Hepatocyte (in vitro differentiated cells): ENCODE data around the gene ANKRD1. TPM values are rescaled to one million over a fixed set of nuclear protein-coding genes. Genes with fewer than 3 reads are reported as not detected.
"Not testable (repeated sequence)": the region's sequence is repeated elsewhere in the genome, so short reads cannot be mapped to it uniquely, and the experiment has no call there.

Experiments used
- DNase-seq: peaks from one replicate; pipeline ENCODE4 v3.0.0-alpha.2; 2016; ENCODE audit warnings: low spot score
- H2AFZ ChIP-seq: fragments of 200-600 bp; sonication (generic); 2 replicates; pipeline ENCODE4 v1.6.0; 2016; ENCODE audit warnings: antibody characterized with exemption, mild to moderate bottlenecking
- H3K27ac ChIP-seq: fragments of 200-600 bp; sonication (generic); 2 replicates; pipeline ENCODE4 v1.5.1; 2016; ENCODE audit warnings: mild to moderate bottlenecking
- H3K27me3 ChIP-seq: fragments of 200-600 bp; sonication (generic); 2 replicates; pipeline ENCODE4 v1.6.1; 2016
- H3K36me3 ChIP-seq: fragments of 200-600 bp; sonication (generic); replicated peaks from 2 replicates; pipeline ENCODE4 v1.5.1; 2016; ENCODE audit warnings: low read depth; ENCODE audit not compliant: insufficient read depth
- H3K4me1 ChIP-seq: fragments of 200-600 bp; sonication (generic); 2 replicates; pipeline ENCODE4 v1.5.1; 2016; ENCODE audit warnings: mild to moderate bottlenecking, moderate library complexity; ENCODE audit not compliant: insufficient read depth
- H3K4me2 ChIP-seq: fragments of 200-600 bp; sonication (generic); 2 replicates; pipeline ENCODE4 v1.6.0; 2016
- H3K4me3 ChIP-seq: fragments of 200-600 bp; sonication (generic); 2 replicates; pipeline ENCODE4 v1.5.1; 2016; ENCODE audit warnings: mild to moderate bottlenecking
- H3K79me2 ChIP-seq: fragments of 200-600 bp; sonication (generic); 2 replicates; pipeline ENCODE4 v1.6.0; 2017; ENCODE audit warnings: mild to moderate bottlenecking
- H3K9me2 ChIP-seq: fragments of 200-600 bp; sonication (generic); replicated peaks from 2 replicates; pipeline ENCODE4 v1.6.0; 2017; ENCODE audit warnings: mild to moderate bottlenecking; ENCODE audit not compliant: insufficient read depth
- H3K9me3 ChIP-seq: fragments of 200-600 bp; sonication (generic); 2 replicates; pipeline ENCODE4 v1.5.1; 2016; ENCODE audit warnings: low read depth, mild to moderate bottlenecking
- H4K20me1 ChIP-seq: fragments of 200-600 bp; sonication (generic); 2 replicates; pipeline ENCODE4 v1.6.0; 2016; ENCODE audit warnings: mild to moderate bottlenecking; ENCODE audit not compliant: insufficient read depth, poor library complexity, severe bottlenecking
- CTCF ChIP-seq: fragments of 200-600 bp; sonication (generic); IDR thresholded peaks from 2 replicates; pipeline ENCODE4 v1.5.1; 2016; ENCODE audit warnings: antibody characterized with exemption, mild to moderate bottlenecking; ENCODE audit not compliant: poor library complexity
- EZH2 ChIP-seq: fragments of 200-600 bp; sonication (generic); IDR thresholded peaks from 2 replicates; pipeline ENCODE4 v1.6.1; 2016; ENCODE audit warnings: antibody characterized with exemption, mild to moderate bottlenecking, borderline replicate concordance
- EZH2phosphoT487 ChIP-seq: fragments of 200-600 bp; sonication (generic); IDR thresholded peaks from one replicate; pipeline ENCODE4 v1.6.1; 2018; ENCODE audit warnings: antibody characterized with exemption, mild to moderate bottlenecking, low read depth, moderate library complexity; ENCODE audit not compliant: unreplicated experiment, severe bottlenecking
- WGBS: methylation state at CpG from one replicate; pipeline ENCODE4 v1.1.6; 2016; ENCODE audit warnings: low lambda C conversion rate; ENCODE audit errors: missing lambda C conversion rate; 5-methylcytosine and 5-hydroxymethylcytosine counted together
- polyA plus RNA-seq: library from polyadenylated mRNA; unstranded; fragments of >200 nt; fragmentation: Nextera tagmentation; extraction: Ambion mirVana; gene quantifications from 2 replicates; pipeline ENCODE4 v1.2.1, GENCODE V29; 2016
- total RNA-seq: library from RNA; depleted of rRNA; stranded (reverse); fragments of >200 nt; gene quantifications from 2 replicates; pipeline ENCODE4 v1.2.3, GENCODE V29; 2014

ANKRD1 gene
- total and polyA plus RNA-seq, 2 experiments from 2014 or later: 43.4 to 105 TPM

DNA sequence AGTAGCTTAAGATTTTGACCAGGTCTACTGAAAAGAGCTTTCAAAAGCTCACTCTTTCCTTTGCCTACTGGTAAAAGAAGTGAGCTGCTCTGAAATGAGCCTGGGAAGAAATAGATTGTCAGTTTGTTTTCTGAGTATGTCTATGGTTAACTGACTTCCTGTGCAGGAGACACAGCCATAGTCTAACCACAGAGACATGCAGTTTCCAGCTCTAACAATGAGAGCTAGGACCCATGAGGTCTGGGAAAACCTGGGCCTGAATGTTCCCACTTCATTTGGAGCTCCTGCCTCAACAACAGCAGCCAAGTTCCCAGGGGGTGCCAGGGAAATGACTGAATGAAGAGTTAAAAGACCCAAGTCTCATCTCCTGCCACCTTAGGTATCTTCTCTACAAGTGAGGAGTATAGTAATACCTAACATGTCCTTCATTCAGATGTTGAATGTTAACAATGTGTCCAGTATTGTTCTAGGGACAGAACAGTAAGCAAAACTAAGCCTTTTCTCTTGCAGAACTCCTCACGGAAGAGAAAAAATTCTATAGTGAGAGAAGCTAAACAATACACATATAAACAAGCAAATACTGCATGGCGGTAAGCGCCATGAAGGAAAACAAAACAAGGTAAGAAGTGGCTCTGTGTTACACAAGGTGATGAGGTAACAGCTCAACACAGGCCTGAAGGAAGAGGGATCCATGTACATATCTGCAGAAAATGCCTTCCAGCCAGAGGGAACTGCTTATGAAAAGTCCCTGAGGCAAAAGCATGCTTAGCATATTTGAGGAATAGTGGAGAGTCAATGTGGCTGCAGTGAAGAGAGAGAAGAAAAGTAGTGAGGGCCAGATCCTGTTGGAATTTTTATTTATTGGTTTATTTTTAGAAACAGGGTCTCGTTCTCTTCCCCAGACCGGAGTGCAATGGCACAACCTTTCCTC is 26.4 kb upstream of the ANKRD1 start:
- H3K27me3 ChIP-seq: no peaks in the 10 kb centered on the region

DNA sequence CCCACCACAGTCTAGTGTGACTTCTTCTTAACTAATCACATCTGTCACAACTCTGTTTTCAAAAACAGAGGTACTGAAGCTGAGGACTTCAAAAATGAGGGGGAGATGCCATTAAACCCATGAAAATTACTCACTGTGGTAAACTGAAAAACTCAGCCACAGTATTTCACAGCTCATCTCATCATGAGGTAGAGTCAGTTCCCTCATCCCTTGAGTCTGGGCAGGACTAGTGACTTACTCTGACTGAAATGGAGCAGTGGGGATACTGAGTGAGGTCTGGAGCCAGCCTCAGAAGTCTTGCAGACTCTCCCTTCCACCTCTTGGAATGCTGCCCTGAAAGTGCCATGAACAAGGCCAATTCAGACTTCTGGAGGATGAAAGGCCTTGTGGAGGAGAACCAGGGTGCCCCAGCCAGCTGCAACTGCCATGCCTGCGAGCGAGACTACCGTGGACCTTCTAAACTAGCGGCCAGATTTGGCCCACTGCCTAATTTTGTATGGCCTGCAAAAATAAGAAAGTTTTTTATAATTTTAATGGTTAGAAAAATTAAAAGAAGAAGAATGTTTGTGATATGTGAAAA is 24.7 kb upstream of the ANKRD1 start:
- H2AFZ ChIP-seq: no peak overlapping the region
- WGBS: 89% methylated on average over 4 of the region's 4 CpGs

More for the DNA sequence above, 26.4 kb upstream of the ANKRD1 start:
- WGBS: 79% methylated on average over 5 of the region's 5 CpGs
- Histone ChIP-seq H3K36me3 (no peaks in the 10 kb centered on the region), H4K20me1 (no peaks in the 10 kb centered on the region), H3K9me3 (no peaks in the 10 kb centered on the region), H2AFZ (no peak overlapping the region), H3K79me2 (no peaks in the 10 kb centered on the region), H3K9me2 (no peaks in the 10 kb centered on the region), H3K4me1 (no peaks in the 10 kb centered on the region), H3K4me3 (no peak overlapping the region), H3K4me2 (no peak overlapping the region), H3K27ac (no peak overlapping the region)
- TF ChIP-seq CTCF: no peak
- no peak for TF ChIP-seq EZH2phosphoT487
- no peak for TF ChIP-seq EZH2
- DNase-seq: no peak

GRCh38 chr10:90944749-90945148 is 23.9 kb upstream of the ANKRD1 start:
- Histone ChIP-seq H3K36me3 (no peaks in the 10 kb centered on the region), H3K4me2 (no peak overlapping the region), H3K27me3 (no peaks in the 10 kb centered on the region), H2AFZ (no peak overlapping the region), H3K27ac (no peak overlapping the region), H4K20me1 (no peaks in the 10 kb centered on the region), H3K4me3 (no peak overlapping the region), H3K79me2 (no peaks in the 10 kb centered on the region), H3K9me3 (no peaks in the 10 kb centered on the region), H3K9me2 (no peaks in the 10 kb centered on the region), H3K4me1 (no peaks in the 10 kb centered on the region)
- DNase-seq: no peak
- TF ChIP-seq CTCF: no peak
- TF ChIP-seq EZH2phosphoT487: no peak
- TF ChIP-seq EZH2: no peak
- 48% methylated on average over 1 of the region's 1 CpG for WGBS

More for the DNA sequence above, 24.7 kb upstream of the ANKRD1 start:
- Histone ChIP-seq H3K4me1 (no peaks in the 10 kb centered on the region), H3K36me3 (no peaks in the 10 kb centered on the region), H3K79me2 (no peaks in the 10 kb centered on the region), H4K20me1 (no peaks in the 10 kb centered on the region), H3K27ac (no peak overlapping the region), H3K4me3 (no peak overlapping the region), H3K9me2 (no peaks in the 10 kb centered on the region), H3K9me3 (no peaks in the 10 kb centered on the region), H3K27me3 (no peaks in the 10 kb centered on the region), H3K4me2 (no peak overlapping the region)
- DNase-seq: no peak
- no peak for TF ChIP-seq EZH2
- TF ChIP-seq CTCF: no peak
- TF ChIP-seq EZH2phosphoT487: no peak

- DNase-seq, H3K36me3 ChIP-seq, H3K4me3 ChIP-seq, H2AFZ ChIP-seq, H3K27me3 ChIP-seq, H3K9me2 ChIP-seq, H4K20me1 ChIP-seq, H3K27ac ChIP-seq, H3K4me1 ChIP-seq, H3K9me3 ChIP-seq, H3K4me2 ChIP-seq, H3K79me2 ChIP-seq: not testable (repeated sequence)
- WGBS: 82% methylated on average over 3 of the region's 3 CpGs
These were observed 22.1 kb upstream of the ANKRD1 start for GRCh38 chr10:90942980-90943379.
